NCI-H1417 treated with DMSO at 0.1 percent for 48 hours (cell line): Measurements from ENCODE around the gene ADCK1.
"Not testable (repeated sequence)": the region's sequence is repeated elsewhere in the genome, so short reads cannot be mapped to it uniquely, and the experiment has no call there.

Experiments
- DNase-seq: peaks from one replicate; lab custom pipeline; 2025; lab: John Stamatoyannopoulos, UW

The ADCK1 gene

GRCh38 chr14:77903221-77903620 is 103.3 kb downstream of the ADCK1 start:
- DNase-seq: no peak

DNA sequence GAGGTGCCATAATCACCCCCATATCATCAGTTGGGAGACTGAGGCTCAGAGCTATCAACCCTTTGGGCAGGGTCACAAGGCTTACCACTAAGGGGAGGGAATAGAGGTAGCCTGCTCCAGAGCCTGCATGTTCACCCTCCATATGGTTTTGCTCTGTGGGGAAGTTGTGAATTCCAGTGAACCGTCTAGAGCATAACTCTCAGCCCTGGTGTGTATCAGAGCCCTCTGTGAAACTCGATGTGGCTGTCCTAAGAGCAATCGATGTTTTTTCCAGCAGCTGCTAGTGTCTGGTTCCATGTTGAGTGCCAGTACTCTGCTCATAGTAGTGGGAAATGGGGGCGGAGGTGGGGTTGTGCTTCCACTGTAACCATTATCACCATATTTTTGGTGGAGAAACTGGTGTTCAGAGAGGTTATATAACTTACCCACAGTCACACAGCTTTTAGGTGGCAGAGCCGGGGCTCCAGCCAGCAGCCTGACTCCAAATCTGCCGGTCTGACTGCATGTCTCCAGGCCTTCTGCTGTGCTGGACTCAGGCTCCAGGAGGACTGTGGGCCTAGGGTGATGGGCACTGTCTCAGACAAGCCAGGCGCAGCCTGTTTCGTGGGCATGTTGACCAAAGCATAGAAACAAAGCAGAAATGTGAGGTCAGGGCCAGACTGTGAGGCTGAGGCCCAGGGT is 104.2 kb downstream of the ADCK1 start:
- no peak for DNase-seq

DNA sequence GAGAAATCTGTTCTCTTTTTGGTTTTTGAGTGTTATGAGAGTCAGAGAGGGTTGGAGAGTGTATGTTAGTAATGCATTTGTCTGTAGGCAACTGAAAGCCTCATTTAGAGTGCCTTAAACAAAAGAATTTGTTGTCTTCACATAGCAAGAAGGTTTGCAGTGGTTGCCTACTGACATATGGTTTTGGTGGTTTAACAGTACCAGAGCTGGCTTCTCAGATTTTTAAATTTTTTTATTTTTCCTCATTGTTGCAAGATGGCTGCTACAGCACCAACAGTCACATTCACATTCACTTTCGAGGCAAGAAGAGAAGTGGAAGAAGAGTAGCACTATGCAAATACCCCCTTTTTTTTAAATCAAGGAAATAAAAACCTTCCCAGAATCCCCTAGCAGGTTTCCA is 106.5 kb downstream of the ADCK1 start:
- no peak for DNase-seq

DNA sequence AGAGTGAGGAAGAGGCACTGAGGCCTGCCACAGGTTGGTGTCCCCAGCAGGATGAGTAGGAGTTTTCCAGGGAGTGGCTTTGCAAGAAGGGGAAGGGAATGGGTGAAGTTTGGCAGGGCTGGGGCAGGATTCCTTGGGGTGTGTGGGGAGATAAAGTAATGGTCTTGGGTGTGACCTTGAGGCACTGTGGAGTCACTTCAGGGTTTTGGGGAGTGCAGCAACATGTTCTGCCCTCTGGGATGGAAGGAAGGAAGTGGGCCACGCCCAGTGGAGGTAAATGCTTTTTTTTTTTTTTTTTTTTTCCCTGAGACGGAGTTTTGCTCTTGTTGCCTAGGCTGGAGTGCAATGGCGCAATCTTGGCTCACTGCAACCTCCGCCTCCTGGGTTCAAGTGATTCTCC is 108.9 kb downstream of the ADCK1 start:
- DNase-seq: no peak

DNA sequence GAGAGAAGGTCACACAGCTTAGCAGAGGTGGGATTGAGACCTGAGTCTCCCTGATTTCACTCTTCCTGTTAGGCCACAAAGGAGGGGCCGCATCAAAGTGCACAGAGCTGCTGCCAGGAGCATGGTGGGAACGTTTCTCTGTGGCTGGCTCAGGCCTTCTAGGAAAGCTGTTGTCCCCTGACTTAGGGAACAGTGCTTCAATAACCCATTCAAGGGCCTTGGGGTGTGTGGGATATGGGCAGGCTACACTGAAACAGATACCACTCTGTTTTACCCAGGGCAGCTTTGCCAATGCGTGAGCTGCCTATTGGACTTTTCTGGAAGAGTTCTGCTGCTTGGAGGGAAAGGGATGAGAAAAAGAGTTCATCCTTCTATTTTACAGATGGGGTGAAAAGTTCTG is 110.0 kb downstream of the ADCK1 start:
- DNase-seq: no peak

DNA sequence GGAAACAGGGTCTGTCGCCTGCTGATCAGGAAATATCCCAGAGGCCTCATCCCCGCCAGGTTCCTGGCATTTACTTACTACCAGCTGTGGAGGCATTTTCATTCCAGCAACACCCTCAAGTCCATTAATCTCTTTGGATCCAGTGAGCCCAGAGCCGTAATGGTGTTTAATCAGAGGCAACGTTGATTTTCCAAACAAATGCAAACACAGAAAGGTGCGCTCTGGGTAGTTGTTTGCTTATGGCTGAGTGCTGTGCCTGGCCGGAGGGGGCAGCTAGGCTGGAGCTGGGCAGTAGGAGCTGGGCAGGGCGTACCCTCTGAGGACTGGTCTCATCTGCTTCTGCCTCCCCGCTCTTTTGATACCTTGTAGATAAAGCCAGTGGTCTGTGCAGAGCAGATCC is 110.6 kb downstream of the ADCK1 start:
- DNase-seq: no peak

DNA sequence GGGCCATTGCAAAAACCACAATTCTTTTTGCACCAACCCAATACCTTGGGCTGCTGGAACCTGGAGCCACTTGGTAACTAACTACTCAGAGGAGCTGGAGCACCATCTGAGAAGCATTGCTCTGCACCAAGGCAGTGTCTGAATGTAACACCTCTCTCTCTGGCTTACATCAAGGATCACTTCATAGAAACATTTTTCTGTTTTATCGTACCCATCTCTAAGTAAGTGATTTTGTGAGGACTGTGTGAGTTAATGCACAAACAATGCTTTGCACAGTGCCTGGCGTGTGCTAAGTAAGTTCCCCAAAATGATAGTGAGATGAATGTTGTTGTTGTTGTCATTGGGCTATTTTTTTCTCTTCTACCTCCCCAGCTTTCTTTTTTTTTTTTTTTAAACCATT is 111.4 kb downstream of the ADCK1 start:
- no peak for DNase-seq

DNA sequence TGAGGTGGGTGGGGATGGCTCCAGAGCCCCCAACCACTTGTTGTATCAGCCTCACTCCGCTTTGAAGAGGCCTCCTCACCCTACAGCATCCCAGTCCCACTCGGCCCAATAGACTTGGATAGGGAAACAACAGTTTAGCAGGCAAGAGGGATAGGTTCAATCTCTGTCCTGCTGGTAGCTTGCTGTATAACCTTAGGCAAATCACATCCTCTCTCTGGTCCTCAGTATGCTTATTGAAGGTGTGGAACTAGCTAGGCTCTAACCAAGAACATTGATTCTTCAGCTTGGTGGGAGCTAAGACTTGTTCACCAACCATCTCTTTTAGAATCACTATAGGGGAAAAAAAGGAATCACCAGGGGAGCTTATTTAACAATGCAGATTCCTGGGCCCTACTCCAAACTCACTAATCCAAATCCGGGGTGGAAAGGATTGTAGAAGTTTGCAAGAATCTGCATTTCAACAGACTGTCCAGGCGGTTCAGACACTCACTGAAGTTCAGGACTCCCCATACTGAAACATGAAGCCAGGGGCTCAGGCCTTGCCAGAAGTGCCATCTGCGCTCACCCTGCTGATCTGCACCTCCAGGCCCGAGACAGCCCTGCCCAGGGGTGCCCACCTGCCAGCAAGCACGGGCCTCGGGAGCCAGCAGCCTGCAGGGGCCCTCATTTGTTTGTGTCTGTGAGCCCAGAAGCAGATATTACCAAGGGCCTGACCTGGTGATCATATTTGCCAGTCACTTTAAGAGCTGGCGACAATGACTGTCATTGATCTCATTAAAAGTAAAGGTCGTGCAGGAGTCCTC is 113.0 kb downstream of the ADCK1 start:
- no peak for DNase-seq

GRCh38 chr14:77914073-77914721 is 114.3 kb downstream of the ADCK1 start:
- DNase-seq: no peak

DNA sequence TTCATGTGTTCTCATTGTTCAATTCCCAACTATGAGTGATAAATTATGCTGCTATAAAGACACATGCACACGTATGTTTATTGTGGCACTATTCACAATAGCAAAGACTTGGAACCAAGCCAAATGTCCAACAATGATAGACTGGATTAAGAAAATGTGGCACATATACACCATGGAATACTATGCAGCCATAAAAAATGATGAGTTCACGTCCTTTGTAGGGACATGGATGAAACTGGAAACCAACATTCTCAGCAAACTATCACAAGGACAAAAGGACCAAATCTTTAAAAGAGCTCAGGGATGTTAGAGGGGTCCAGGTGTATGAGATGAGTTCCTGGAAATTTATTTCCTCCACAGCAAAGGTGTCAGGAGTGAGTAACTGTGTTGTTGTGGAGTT is 115.5 kb downstream of the ADCK1 start:
- DNase-seq: not testable (repeated sequence)

DNA sequence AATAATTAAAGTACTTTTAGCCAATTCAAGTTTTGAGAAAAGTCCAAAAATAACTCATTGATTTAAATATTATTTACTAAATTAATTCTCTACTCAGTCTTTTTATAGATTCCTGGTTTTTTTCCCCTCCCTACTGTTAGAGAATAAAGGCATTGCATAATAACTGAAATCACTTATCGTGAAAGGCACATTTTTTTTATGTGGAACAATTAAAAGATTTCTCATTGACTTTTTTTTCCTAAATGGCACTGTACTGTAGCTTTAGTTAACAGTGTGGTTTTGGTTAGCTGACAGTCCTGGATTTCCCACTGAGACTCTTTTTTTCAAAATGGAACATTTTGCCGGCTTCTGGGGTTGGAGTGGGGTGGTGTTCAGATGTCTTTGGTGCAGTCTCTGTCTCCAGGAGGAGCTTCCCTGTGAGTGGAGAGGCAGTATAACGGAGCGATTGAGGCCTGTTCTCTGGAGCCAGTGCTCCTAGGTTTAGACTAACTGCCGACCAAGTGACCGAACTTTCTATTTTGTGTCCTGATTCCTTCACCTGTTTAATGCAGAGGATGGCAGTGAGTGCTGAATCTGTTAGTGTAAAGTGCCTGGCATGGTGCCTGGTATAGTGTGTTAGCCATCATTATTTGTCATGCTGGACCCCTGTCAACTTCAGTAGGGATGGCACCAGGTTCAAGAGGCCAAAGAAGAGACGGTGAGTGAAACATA is 117.7 kb downstream of the ADCK1 start:
- DNase-seq: no peak

- no peak for DNase-seq
Measured at GRCh38 chr14:77918448-77918847, 118.5 kb downstream of the ADCK1 start.

DNA sequence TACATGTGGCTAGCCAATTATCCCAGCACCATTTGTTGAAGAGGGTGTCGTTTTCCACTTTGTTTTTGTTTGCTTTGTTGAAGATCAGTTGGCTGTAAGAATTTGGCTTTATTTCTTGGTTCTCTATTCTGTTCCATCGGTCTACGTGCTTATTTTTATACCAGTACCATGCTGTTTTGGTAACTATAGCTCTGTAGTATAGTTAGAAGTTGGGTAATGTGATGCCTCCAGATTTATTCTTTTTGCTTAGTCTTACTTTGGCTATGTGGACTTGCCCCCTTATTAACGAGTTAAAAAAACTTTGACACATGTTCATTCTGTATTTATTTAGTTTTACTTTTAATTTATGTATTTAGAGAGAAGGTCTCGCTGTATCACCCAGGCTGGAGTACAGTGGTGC is 120.4 kb downstream of the ADCK1 start:
- DNase-seq: no peak

DNA sequence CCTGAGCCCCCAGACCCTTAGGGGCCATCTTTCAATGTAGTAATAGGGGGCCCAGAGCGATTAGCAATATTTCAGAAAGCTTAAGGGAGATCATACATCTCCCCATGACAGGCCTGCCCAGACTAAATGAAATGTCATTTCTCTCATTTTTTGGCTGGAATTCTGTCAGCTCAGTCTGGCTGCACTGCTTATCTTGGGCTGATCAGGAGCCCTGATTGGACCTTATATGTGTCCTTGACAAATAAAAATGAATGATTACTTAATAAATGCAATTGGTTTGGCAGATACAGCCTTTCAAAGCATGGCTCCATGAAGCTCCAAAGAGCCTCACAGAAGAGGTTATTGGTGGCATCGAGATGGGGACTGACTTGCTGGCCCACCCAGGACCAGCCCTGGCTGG is 121.9 kb downstream of the ADCK1 start:
- no peak for DNase-seq

DNA sequence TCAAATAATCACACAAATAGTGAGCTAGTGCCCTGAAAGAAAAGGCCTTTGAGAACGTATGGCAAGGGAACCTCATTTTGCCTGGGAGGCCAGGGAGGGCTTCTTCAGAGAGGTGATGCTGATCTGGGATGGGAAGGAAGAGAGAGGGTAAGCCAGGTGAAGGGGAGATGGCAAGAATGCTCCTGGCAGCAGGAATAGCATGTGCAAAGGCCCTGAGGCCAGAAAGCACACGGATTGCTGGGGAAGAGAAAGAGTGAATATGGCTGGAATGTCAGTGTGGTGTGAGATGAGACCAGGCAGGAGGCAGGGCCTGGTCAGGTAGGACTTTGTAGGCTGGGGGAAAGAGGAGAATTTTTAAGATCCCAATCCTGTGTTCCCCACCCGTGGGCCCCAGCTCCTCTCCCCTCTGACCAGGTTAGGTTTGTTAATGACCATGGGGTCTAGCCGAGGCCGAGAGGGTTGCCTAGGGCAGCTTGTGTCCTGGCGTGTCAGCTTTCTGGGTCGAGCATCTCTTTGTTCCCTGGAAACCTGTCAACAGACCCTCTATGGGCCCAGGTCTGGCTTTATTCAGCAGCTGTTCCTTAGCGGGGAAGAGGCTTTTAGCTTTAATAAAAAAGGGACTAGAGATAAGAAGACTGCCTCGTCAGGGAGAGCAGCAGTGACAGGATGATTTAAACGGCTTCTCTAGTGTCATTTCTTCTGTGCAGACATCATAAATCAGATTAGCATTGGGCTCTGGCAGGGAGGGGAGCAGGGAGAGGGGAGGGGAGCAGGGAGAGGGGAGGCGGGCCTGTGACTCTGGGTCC is 123.4 kb downstream of the ADCK1 start:
- no peak for DNase-seq

DNA sequence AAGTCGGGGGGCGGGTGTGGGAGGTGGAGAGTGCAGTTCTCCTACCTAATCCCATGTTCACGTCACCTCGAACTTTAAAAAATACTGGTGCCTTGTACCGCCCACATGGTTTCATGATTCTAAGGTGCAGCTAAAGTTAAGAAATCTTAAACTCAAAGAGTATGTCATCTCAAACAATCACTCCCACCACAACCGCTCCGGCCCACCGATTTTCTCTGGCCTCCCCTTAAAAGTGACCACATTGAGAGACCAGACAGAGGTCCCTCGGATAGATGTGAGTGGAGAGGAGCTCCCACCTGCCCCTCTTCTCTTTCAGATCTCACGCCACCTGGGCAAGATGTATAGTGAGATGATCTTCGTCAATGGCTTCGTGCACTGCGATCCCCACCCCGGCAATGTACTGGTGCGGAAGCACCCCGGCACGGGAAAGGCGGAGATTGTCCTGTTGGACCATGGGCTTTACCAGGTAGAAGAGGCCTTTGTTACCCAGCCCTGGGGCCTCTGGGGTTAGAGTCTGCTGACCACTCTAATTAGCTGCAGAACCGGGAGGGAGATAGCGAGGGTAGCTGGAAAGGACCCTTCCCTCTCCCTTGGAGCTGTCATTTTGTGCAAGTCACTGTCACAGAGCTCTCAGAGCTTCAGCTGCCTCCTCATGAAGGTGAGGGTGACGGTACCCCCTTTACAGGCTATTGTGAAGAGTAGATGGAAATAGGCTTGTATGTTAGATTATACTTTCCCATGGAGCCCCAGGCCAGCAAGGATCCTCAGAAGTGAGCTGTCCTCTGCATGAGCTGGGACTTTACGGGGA is 124.4 kb downstream of the ADCK1 start:
- no peak for DNase-seq

GRCh38 chr14:77926942-77927341 is 127.0 kb downstream of the ADCK1 start:
- no peak for DNase-seq

DNA sequence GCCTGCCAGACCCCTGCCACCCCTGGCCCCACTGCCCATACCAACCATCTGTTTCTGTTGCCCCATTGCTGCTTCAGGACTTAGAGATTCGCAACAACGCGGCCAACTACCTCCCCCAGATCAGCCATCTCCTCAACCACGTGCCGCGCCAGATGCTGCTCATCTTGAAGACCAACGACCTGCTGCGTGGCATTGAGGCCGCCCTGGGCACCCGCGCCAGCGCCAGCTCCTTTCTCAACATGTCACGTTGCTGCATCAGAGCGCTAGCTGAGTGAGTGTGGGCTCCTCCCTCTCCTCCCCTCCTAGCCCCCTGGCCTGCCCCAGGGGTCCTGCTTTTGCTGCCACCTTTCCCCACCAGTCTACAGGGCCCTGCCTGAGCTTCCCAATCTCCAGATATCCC is 131.5 kb downstream of the ADCK1 start:
- DNase-seq: no peak

- DNase-seq: no peak
Measured at GRCh38 chr14:77936138-77936639, 136.3 kb downstream of the ADCK1 start.

DNA sequence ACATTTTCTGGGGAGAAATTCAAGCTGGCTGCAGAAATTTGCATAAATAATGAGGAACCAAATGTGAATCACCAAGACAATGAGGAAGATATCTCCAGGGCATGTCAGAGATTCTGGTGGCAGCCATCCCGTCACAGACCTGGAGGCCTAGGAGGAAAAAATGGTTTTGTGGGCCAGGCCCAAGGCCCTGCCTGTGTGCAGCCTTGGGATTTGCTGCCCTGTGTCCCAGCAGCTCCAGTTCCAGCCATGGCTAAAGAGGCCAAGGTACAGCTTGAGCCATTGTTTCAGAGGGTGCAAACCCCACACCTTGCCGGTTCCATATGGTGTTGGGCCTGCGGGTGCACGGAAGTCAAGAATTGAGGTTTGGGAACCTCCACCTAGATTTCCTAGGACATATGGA is 147.5 kb downstream of the ADCK1 start:
- no peak for DNase-seq
